ENCODE measurements around the gene SLITRK4.

SLITRK4 gene

GRCh38 chrX:143633461-143634308 lies 2.2 kb downstream of the SLITRK4 start:
- Histone ChIP-seq H3K27me3 (ENCODE audit: low read depth, low read length) (no peaks in the 10 kb centered on the region), H3K4me3 (ENCODE audit: low read depth in 1 of 2, low read length in 2 of 2) (peak overlapping the region; percentile 42 to 70), H3K9me3 (ENCODE audit: control insufficient read depth in 1 of 2, low read length in 2 of 2) (no peaks in the 10 kb centered on the region), H3K27ac (ENCODE audit: low read length) (no peak overlapping the region), H3K4me1 (ENCODE audit: control insufficient read depth in 1 of 2, insufficient read depth in 2 of 2, low read length in 2 of 2) (peaks cover 0 to 7% of the 10 kb centered on the region in 2 donors), H3K36me3 (ENCODE audit: control insufficient read depth in 1 of 2, insufficient read depth in 2 of 2, low read length in 2 of 2) (no peaks in the 10 kb centered on the region)

GRCh38 chrX:143632625-143633410 lies 3.1 kb downstream of the SLITRK4 start:
- Histone ChIP-seq H3K27me3 (ENCODE audit: low read depth, low read length) (no peaks in the 10 kb centered on the region), H3K36me3 (ENCODE audit: control insufficient read depth in 1 of 2, insufficient read depth in 2 of 2, low read length in 2 of 2) (no peaks in the 10 kb centered on the region), H3K4me1 (ENCODE audit: control insufficient read depth in 1 of 2, insufficient read depth in 2 of 2, low read length in 2 of 2) (peaks cover 0 to 7% of the 10 kb centered on the region in 2 donors), H3K9me3 (ENCODE audit: control insufficient read depth in 1 of 2, low read length in 2 of 2) (no peaks in the 10 kb centered on the region), H3K27ac (ENCODE audit: low read length) (no peak overlapping the region), H3K4me3 (ENCODE audit: low read depth in 1 of 2, low read length in 2 of 2) (peak overlapping the region; percentile 42 to 70)

GRCh38 chrX:143623657-143624056 lies 12.2 kb downstream of the SLITRK4 start:
- Histone ChIP-seq H3K27me3 (ENCODE audit: low read depth, low read length) (no peaks in the 10 kb centered on the region), H3K36me3 (ENCODE audit: control insufficient read depth in 1 of 2, insufficient read depth in 2 of 2, low read length in 2 of 2) (no peaks in the 10 kb centered on the region), H3K9me3 (ENCODE audit: control insufficient read depth in 1 of 2, low read length in 2 of 2) (no peaks in the 10 kb centered on the region), H3K4me3 (ENCODE audit: low read depth in 1 of 2, low read length in 2 of 2) (no peak overlapping the region), H3K4me1 (ENCODE audit: control insufficient read depth in 1 of 2, insufficient read depth in 2 of 2, low read length in 2 of 2) (no peaks in the 10 kb centered on the region), H3K27ac (ENCODE audit: low read length) (no peak overlapping the region)

- Histone ChIP-seq H3K4me3 (ENCODE audit: low read depth in 1 of 2, low read length in 2 of 2) (no peak overlapping the region), H3K9me3 (ENCODE audit: control insufficient read depth in 1 of 2, low read length in 2 of 2) (no peaks in the 10 kb centered on the region), H3K27me3 (ENCODE audit: low read depth, low read length) (no peaks in the 10 kb centered on the region), H3K4me1 (ENCODE audit: control insufficient read depth in 1 of 2, insufficient read depth in 2 of 2, low read length in 2 of 2) (no peaks in the 10 kb centered on the region), H3K27ac (ENCODE audit: low read length) (no peak overlapping the region), H3K36me3 (ENCODE audit: control insufficient read depth in 1 of 2, insufficient read depth in 2 of 2, low read length in 2 of 2) (no peaks in the 10 kb centered on the region)
These were observed 14.6 kb downstream of the SLITRK4 start for GRCh38 chrX:143621276-143621675.

- Histone ChIP-seq H3K27ac (ENCODE audit: low read length) (no peak overlapping the region), H3K27me3 (ENCODE audit: low read depth, low read length) (no peaks in the 10 kb centered on the region), H3K9me3 (ENCODE audit: control insufficient read depth in 1 of 2, low read length in 2 of 2) (no peaks in the 10 kb centered on the region), H3K36me3 (ENCODE audit: control insufficient read depth in 1 of 2, insufficient read depth in 2 of 2, low read length in 2 of 2) (no peaks in the 10 kb centered on the region), H3K4me3 (ENCODE audit: low read depth in 1 of 2, low read length in 2 of 2) (no peak overlapping the region), H3K4me1 (ENCODE audit: control insufficient read depth in 1 of 2, insufficient read depth in 2 of 2, low read length in 2 of 2) (no peaks in the 10 kb centered on the region)
These were observed 20.1 kb downstream of the SLITRK4 start for GRCh38 chrX:143615851-143616250.

GRCh38 chrX:143601809-143602208 lies 34.1 kb downstream of the SLITRK4 start:
- Histone ChIP-seq H3K36me3 (ENCODE audit: control insufficient read depth in 1 of 2, insufficient read depth in 2 of 2, low read length in 2 of 2) (no peaks in the 10 kb centered on the region), H3K27me3 (ENCODE audit: low read depth, low read length) (no peaks in the 10 kb centered on the region), H3K27ac (ENCODE audit: low read length) (no peak overlapping the region), H3K9me3 (ENCODE audit: control insufficient read depth in 1 of 2, low read length in 2 of 2) (no peaks in the 10 kb centered on the region), H3K4me3 (ENCODE audit: low read depth in 1 of 2, low read length in 2 of 2) (no peak overlapping the region), H3K4me1 (ENCODE audit: control insufficient read depth in 1 of 2, insufficient read depth in 2 of 2, low read length in 2 of 2) (no peaks in the 10 kb centered on the region)

- no peak overlapping the region for H3K27ac ChIP-seq (ENCODE audit: low read length)
- H3K4me1 ChIP-seq (ENCODE audit: control insufficient read depth in 1 of 2, insufficient read depth in 2 of 2, low read length in 2 of 2) = no peaks in the 10 kb centered on the region
- H3K36me3 ChIP-seq (ENCODE audit: control insufficient read depth in 1 of 2, insufficient read depth in 2 of 2, low read length in 2 of 2) = no peaks in the 10 kb centered on the region
- no peaks in the 10 kb centered on the region for H3K9me3 ChIP-seq (ENCODE audit: control insufficient read depth in 1 of 2, low read length in 2 of 2)
- H3K27me3 ChIP-seq (ENCODE audit: low read depth, low read length) = no peaks in the 10 kb centered on the region
- no peak overlapping the region for H3K4me3 ChIP-seq (ENCODE audit: low read depth in 1 of 2, low read length in 2 of 2)
These were observed 54.7 kb downstream of the SLITRK4 start for GRCh38 chrX:143581240-143581639.

GRCh38 chrX:143580266-143580665 lies 55.6 kb downstream of the SLITRK4 start:
- Histone ChIP-seq H3K27me3 (ENCODE audit: low read depth, low read length) (no peaks in the 10 kb centered on the region), H3K36me3 (ENCODE audit: control insufficient read depth in 1 of 2, insufficient read depth in 2 of 2, low read length in 2 of 2) (no peaks in the 10 kb centered on the region), H3K4me1 (ENCODE audit: control insufficient read depth in 1 of 2, insufficient read depth in 2 of 2, low read length in 2 of 2) (no peaks in the 10 kb centered on the region), H3K9me3 (ENCODE audit: control insufficient read depth in 1 of 2, low read length in 2 of 2) (no peaks in the 10 kb centered on the region), H3K4me3 (ENCODE audit: low read depth in 1 of 2, low read length in 2 of 2) (no peak overlapping the region), H3K27ac (ENCODE audit: low read length) (no peak overlapping the region)

Data from muscle layer of duodenum (tissue), 2 donors.